Vagina (tissue), 2 donors: Measurements from ENCODE around the gene WT1. TPM values are rescaled to one million over a fixed set of nuclear protein-coding genes. Genes with fewer than 3 reads are reported as not detected.
A peak's percentile ranks its signal among the peaks of the same experiment; 100 is the strongest.

ENCODE experiments used
- DNase-seq, 2 donors: peaks; one replicate each; pipeline ENCODE4 v3.0.0-alpha.2; 2017; ENCODE audit errors: extremely low spot score in 2 of 2
- H3K27ac ChIP-seq: fragments of 200-600 bp; sonication (generic); one replicate; pipeline ENCODE4 v1.5.1; 2019
- H3K27me3 ChIP-seq: fragments of 200-600 bp; sonication (generic); one replicate; pipeline ENCODE4 v1.5.1; 2019
- H3K36me3 ChIP-seq, 2 donors: fragments of 200-600 bp; sonication (generic); one replicate each; pipeline ENCODE4 v1.5.1; 2017 to 2019
- H3K4me1 ChIP-seq: fragments of 200-600 bp; sonication (generic); one replicate; pipeline ENCODE4 v1.5.1; 2019
- H3K4me3 ChIP-seq, 2 donors: fragments of 200-600 bp; sonication (generic); 1 replicate in 1 of 2; 2 replicates in 1 of 2; pipeline ENCODE4 v1.5.1; 2016 to 2019
- H3K9me3 ChIP-seq: fragments of 200-600 bp; sonication (generic); one replicate; pipeline ENCODE4 v1.5.1; 2019
- POLR2A ChIP-seq, 2 donors: fragments of 450-650 bp; IDR thresholded peaks; one replicate each; pipeline ENCODE4 v1.6.1; 2017; ENCODE audit warnings: antibody characterized with exemption in 2 of 2, mild to moderate bottlenecking in 2 of 2, moderate library complexity in 2 of 2
- POLR2AphosphoS5 ChIP-seq, 2 donors: sonication (generic); formaldehyde crosslinking; IDR thresholded peaks; one replicate each; pipeline ENCODE4 v1.9.0; 2017; ENCODE audit warnings: antibody characterized with exemption in 2 of 2, mild to moderate bottlenecking in 2 of 2, low read depth in 1 of 2; ENCODE audit not compliant: insufficient read depth in 1 of 2
- intact Hi-C: fragments of 100-400 bp; cut with DNase I; formaldehyde crosslinking; loops from one replicate; pipeline ENCODE4 v1.15.1; 2023
- total RNA-seq: library from RNA; depleted of rRNA; stranded (reverse); fragments of >200 nt; gene quantifications from one replicate; pipeline ENCODE4 v1.2.3, GENCODE V29; 2016
- TF ChIP-seq, protein P1 (sequence below), 3 experiments: fragments of 450-650 bp in 2 of 3; fragments of 200-600 bp in 1 of 3; sonication (generic) in 1 of 3; IDR thresholded peaks; one replicate each; pipeline ENCODE4 v1.5.1; 2017 to 2019; ENCODE audit warnings: antibody characterized with exemption in 3 of 3, mild to moderate bottlenecking in 2 of 3, moderate library complexity in 2 of 3

WT1 gene
- total RNA-seq, 1 donor from 2014 or later: 32.7 TPM

DNA sequence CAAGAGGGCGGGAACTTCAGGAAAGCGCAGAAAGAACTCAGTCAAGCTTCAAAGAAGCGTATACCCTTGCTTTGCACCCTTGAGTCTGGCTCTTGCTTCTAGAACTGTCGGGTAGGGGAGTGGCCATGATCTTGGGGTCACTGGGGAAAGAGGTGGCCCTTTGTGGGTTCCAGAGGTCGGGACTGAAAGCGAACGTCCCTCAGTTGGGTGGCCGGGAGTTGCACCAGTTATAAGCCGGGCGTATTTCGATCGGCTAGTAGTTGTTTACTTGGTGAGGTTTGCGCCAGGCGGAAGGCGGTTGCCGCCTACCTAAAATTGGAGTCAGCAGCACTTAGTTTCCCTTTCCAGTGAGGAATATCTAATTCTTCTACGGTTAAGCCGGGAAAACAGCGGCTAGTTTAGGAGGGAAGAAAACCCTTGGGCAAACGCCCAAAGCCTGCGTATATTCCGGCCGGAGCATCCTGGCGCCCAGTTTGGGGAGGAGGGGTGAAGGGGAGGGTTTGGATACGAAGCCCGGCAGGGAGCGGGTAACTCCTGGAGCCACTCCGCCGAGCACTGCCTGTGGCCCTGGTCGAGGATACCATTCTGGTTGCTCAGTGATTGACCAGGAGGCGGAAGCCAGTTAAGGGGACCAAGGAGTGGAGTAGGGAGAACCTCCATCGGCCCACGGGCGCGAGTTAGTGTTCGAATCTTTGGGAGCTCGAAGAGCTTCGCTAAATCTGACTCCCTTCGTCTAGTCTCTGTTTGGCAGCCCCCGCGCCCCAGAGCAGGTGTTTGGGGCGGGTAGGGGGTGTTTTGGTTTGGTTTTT is 807 bp upstream of the WT1 start:
- TF ChIP-seq POLR2AphosphoS5 (IDR thresholded peaks at IDR 0.05; ENCODE audit: insufficient read depth in 1 of 2, low read depth in 1 of 2) (peak in 1 of 2 donors; percentile 48), POLR2A (IDR thresholded peaks at IDR 0.05) (peak in 1 of 2 donors; percentile 42)
- TF ChIP-seq, protein P1, sequence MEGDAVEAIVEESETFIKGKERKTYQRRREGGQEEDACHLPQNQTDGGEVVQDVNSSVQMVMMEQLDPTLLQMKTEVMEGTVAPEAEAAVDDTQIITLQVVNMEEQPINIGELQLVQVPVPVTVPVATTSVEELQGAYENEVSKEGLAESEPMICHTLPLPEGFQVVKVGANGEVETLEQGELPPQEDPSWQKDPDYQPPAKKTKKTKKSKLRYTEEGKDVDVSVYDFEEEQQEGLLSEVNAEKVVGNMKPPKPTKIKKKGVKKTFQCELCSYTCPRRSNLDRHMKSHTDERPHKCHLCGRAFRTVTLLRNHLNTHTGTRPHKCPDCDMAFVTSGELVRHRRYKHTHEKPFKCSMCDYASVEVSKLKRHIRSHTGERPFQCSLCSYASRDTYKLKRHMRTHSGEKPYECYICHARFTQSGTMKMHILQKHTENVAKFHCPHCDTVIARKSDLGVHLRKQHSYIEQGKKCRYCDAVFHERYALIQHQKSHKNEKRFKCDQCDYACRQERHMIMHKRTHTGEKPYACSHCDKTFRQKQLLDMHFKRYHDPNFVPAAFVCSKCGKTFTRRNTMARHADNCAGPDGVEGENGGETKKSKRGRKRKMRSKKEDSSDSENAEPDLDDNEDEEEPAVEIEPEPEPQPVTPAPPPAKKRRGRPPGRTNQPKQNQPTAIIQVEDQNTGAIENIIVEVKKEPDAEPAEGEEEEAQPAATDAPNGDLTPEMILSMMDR (IDR thresholded peaks at IDR 0.05): no peak
- H3K36me3 ChIP-seq: no peaks in the 10 kb centered on the region
- H3K4me3 ChIP-seq: peak overlapping the region; percentile 47 to 83
- peak in 1 of 2 donors; percentile 88 for DNase-seq
- no peaks in the 10 kb centered on the region for H3K27me3 ChIP-seq
- H3K4me1 ChIP-seq: peaks cover 45% of the 10 kb centered on the region
- no peaks in the 10 kb centered on the region for H3K9me3 ChIP-seq
- intact Hi-C loops: loop anchor here (10.0 kb wide), 1 partner anchor 111 kb away; no protein-coding TSS in a partner anchor
- H3K27ac ChIP-seq: peak overlapping the region; percentile 89

DNA sequence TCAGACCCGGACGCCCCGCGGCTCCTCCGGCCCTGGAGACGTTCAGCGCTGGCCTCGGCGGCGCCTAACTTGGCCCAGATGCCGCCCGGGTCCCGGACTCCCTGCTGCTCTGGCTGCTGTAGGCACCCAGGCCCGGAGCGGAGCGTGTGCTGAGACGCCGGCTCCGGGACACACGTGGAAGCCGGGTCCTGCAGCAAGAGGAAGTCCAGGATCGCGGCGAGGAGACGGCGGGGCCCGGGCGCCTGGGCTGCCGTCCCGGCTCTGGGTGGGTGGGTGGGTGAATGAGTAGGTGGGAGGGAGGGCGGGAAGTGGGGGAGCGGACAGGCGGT is 223 bp downstream of the WT1 start:
- H3K9me3 ChIP-seq: no peaks in the 10 kb centered on the region
- peak overlapping the region; percentile 89 for H3K27ac ChIP-seq
- peak overlapping the region; percentile 47 to 83 for H3K4me3 ChIP-seq
- H3K4me1 ChIP-seq: peaks cover 45% of the 10 kb centered on the region
- intact Hi-C loops: loop anchor here (10.0 kb wide), 1 partner anchor 110 kb away; no protein-coding TSS in a partner anchor
- no peaks in the 10 kb centered on the region for H3K27me3 ChIP-seq
- no peaks in the 10 kb centered on the region for H3K36me3 ChIP-seq
- TF ChIP-seq, protein P1 (IDR thresholded peaks at IDR 0.05): no peak
- no peak for TF ChIP-seq POLR2A (IDR thresholded peaks at IDR 0.05)
- no peak for DNase-seq

DNA sequence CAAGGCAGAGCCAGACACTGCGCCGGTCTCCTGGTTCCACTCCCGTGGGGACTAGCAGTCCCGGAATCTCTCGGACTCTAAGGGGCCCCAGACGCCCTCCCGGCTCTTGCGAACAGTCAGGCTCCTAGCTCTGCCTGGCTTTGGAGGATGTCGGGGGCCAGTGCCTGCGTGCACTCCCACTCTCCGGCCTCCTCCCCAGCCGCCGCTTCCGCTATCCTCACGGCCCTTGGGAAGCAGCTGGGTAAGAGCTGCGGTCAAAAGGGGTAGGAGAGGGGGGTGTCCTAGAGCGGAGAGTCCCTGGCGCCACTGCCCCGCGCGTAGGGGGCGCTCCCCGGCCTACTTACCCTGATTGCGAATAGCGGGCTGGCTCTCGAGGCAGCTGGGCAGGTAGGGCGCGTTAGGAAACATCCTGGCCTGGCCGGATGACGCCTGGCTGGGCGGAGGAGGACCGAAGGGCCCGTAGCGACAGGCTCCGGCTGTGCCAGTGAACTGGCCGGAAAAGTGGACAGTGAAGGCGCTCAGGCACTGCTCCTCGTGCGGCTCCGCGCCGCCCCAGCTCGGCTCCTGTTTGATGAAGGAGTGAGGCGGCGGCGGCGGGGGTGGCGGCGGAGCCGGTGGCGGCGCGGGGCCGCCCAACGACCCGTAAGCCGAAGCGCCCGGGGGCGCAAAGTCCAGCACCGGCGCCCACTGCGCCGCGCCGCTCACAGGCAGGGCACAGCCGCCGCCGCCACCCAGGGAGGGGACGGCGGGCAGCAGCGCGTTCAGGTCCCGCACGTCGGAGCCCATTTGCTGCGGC is 785 bp downstream of the WT1 start:
- H3K27ac ChIP-seq: peak overlapping the region; percentile 89
- intact Hi-C loops: loop anchor here (10.0 kb wide), 1 partner anchor 110 kb away; no protein-coding TSS in a partner anchor
- H3K9me3 ChIP-seq: no peaks in the 10 kb centered on the region
- H3K4me3 ChIP-seq: peak overlapping the region; percentile 47 to 83
- peak in 1 of 2 donors; percentile 84 for DNase-seq
- no peaks in the 10 kb centered on the region for H3K36me3 ChIP-seq
- TF ChIP-seq POLR2A (IDR thresholded peaks at IDR 0.05) (no peak), POLR2AphosphoS5 (IDR thresholded peaks at IDR 0.05; ENCODE audit: insufficient read depth in 1 of 2, low read depth in 1 of 2) (peak in 1 of 2 donors; percentile 52)
- TF ChIP-seq, protein P1 (IDR thresholded peaks at IDR 0.05): no peak
- no peaks in the 10 kb centered on the region for H3K27me3 ChIP-seq
- H3K4me1 ChIP-seq: peaks cover 45% of the 10 kb centered on the region

DNA sequence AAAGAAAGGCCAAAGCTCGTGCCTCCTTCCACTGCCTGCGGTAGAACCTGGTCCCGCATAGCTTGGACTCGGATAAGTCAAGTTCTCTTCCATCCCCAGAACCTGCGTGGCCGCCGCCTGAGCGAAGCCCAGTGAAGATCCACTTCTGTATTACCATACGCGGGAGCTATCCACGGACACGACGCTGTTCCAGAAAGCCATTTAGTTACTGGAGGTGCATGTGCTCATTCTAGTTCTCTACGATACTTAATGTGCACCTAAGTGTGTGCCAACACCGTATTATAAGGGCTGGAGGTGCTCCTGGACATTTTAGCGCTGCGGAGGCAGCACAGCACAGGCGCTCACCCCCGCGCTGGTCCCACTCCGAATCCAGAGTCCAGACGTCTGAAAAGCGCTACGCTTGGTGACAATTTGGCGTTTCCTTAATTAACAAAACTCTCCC is 1.4 kb downstream of the WT1 start:
- no peak for DNase-seq
- no peaks in the 10 kb centered on the region for H3K36me3 ChIP-seq
- no peaks in the 10 kb centered on the region for H3K9me3 ChIP-seq
- intact Hi-C loops: loop anchor here (10.0 kb wide), 1 partner anchor 109 kb away; no protein-coding TSS in a partner anchor
- no peak for TF ChIP-seq POLR2AphosphoS5 (IDR thresholded peaks at IDR 0.05; ENCODE audit: insufficient read depth in 1 of 2, low read depth in 1 of 2)
- H3K4me1 ChIP-seq: peaks cover 40% of the 10 kb centered on the region
- peak overlapping the region; percentile 89 for H3K27ac ChIP-seq
- peak overlapping the region; percentile 47 to 83 for H3K4me3 ChIP-seq
- H3K27me3 ChIP-seq: no peaks in the 10 kb centered on the region

DNA sequence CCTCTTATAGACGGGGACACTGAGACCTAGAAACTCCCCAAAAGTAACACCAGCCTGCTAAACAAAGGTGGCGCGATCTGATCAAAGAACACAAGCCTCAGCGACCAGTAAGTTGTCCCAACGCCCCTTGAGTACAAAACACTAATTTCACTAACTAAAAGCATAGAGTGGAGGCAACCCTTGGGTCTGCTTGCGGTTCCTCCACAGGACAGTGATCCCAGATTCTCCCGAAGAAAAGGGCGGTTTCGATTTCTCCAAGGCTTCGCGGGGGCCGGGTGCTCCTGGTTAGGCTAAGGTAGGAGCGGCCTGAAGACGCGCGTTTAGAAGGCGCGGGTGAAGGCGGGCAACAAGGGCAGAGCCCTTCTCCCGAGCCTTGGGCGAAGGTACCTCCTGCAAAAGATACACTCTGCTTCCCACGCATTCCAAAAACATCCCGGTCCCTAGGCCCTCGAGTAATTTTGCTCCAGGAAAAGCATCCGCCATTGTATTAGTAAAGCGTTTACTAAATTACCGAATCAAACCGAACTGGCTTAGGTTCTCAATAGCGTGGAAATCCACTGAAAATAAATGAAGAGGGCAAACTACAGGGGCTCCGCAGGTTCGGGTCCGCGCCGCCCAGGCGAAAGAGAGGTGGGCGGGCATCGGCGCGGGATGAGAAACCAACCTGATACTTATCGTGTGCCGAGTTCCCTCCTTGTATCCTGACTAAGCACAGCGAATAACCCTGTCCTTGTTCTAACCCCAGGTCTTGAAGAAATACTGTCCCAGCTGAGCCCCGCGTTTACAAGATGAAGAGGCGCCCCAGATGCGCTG is 2.0 kb downstream of the WT1 start:
- Histone ChIP-seq H3K27me3 (no peaks in the 10 kb centered on the region), H3K36me3 (no peaks in the 10 kb centered on the region), H3K4me1 (peaks cover 39% of the 10 kb centered on the region), H3K9me3 (no peaks in the 10 kb centered on the region), H3K4me3 (peak overlapping the region; percentile 47 to 83), H3K27ac (peak overlapping the region; percentile 89)
- TF ChIP-seq, protein P1 (IDR thresholded peaks at IDR 0.05): no peak
- TF ChIP-seq POLR2A (IDR thresholded peaks at IDR 0.05) (no peak), POLR2AphosphoS5 (IDR thresholded peaks at IDR 0.05; ENCODE audit: insufficient read depth in 1 of 2, low read depth in 1 of 2) (no peak)
- intact Hi-C loops: loop anchor here (10.0 kb wide), 1 partner anchor 109 kb away; no protein-coding TSS in a partner anchor
- no peak for DNase-seq
